HL-60 (cell line): ENCODE data around the gene OSM.
A peak's percentile ranks its signal among the peaks of the same experiment; 100 is the strongest.

Experiments used
- DNase-seq, 2 experiments: peaks; one replicate each; pipeline ENCODE4 v3.0.0-alpha.2; 2010 to 2020; ENCODE audit warnings: low read depth in 1 of 2, low spot score in 1 of 2
- H3K27ac ChIP-seq: fragments of 250-450 bp; sonication (Bioruptor Pico); replicated peaks from 2 replicates; pipeline ENCODE4 v1.5.1; 2020; ENCODE audit warnings: mild to moderate bottlenecking, moderate library complexity
- H3K27me3 ChIP-seq: fragments of 250-450 bp; sonication (Bioruptor Pico); 2 replicates; pipeline ENCODE4 v1.5.1; 2021; ENCODE audit warnings: mild to moderate bottlenecking, moderate library complexity; ENCODE audit not compliant: insufficient read depth, poor library complexity, severe bottlenecking
- H3K4me3 ChIP-seq: replicated peaks from 2 replicates; pipeline ENCODE4 v1.5.1; 2011; ENCODE audit warnings: mild to moderate bottlenecking, control low read depth, low read length; ENCODE audit not compliant: insufficient read depth
- CTCF ChIP-seq: IDR thresholded peaks from one replicate; pipeline ENCODE4 v1.5.1; 2011; ENCODE audit warnings: low read length, control low read depth, inconsistent platforms; ENCODE audit not compliant: insufficient read depth
- GABPA ChIP-seq: IDR thresholded peaks from 2 replicates; pipeline ENCODE4 v1.6.1; 2012; ENCODE audit warnings: low read depth
- POLR2AphosphoS5 ChIP-seq: IDR thresholded peaks from 2 replicates; pipeline ENCODE4 v1.6.1; 2012; ENCODE audit warnings: low read depth
- REST ChIP-seq: IDR thresholded peaks from 2 replicates; pipeline ENCODE4 v1.6.1; 2012; ENCODE audit warnings: low read depth; ENCODE audit not compliant: insufficient replicate concordance
- SPI1 ChIP-seq: IDR thresholded peaks from 2 replicates; pipeline ENCODE4 v1.6.1; 2012; ENCODE audit warnings: low read depth, mild to moderate bottlenecking, borderline replicate concordance

OSM gene

GRCh38 chr22:30214703-30215407 lies 51.8 kb downstream of the OSM start:
- H3K4me3 ChIP-seq = no peak overlapping the region
- DNase-seq = no peak
- TF ChIP-seq REST (no peak), POLR2AphosphoS5 (no peak), GABPA (no peak), CTCF (no peak), SPI1 (no peak)
- H3K27me3 ChIP-seq = no peaks in the 10 kb centered on the region
- no peak overlapping the region for H3K27ac ChIP-seq

- no peaks in the 10 kb centered on the region for H3K27me3 ChIP-seq
- H3K27ac ChIP-seq = peak overlapping the region; percentile 44
Observed at GRCh38 chr22:30212996-30213441, 53.6 kb downstream of the OSM start.

More at GRCh38 chr22:30212996-30213441, 53.6 kb downstream of the OSM start:
- H3K4me3 ChIP-seq = no peak overlapping the region
- peak; percentile 53 to 62 for DNase-seq
- TF ChIP-seq SPI1 (no peak), POLR2AphosphoS5 (0 out of 2 replicates have a peak, but pooled peaks have one; percentile 55)
